ENCODE measurements around the gene CCDC30.
"Not testable (repeated sequence)": the region's sequence is repeated elsewhere in the genome, so short reads cannot be mapped to it uniquely, and the experiment has no call there.

The CCDC30 gene

GRCh38 chr1:42660907-42661500, 197.9 kb downstream of the CCDC30 start:
- DNase-seq = no peak

DNA sequence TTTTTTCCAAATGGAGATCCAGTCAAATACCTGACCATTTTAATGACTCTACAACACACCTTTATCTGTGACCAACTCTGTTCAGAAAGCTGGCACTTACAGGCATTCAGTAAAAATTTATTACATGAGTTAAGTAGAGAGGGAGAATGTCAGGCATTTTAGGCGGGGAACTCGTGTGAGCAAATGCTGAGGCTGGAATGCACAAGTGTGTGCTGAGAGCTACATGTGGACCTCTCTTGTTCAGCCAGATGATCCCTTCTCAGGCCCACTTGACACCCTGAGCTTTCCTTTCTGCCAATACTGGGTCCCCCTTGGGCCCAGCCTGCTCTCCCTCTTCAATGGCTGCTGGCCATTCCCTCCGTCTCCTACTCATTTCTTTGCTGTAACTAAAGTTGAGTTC, 206.8 kb downstream of the CCDC30 start:
- DNase-seq = no peak

DNA sequence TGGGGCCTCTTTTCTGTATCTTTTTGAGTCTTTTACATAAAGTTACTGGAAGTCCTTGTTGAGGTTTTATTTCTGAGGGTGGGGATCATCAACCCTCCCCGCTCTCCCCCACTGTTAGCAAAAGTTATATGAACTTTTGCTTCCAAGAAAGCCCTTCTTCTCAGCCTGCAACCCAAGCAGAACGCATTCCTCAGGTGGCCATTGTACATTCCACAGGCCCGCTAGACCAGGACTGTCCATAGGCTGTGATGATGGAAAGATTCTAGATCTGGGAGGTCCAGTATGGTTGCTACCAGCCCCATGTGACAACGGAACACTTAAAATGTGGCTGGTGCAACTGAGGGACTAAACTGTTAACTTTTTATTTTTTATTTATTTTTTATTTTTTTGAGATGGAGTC, 207.3 kb downstream of the CCDC30 start:
- DNase-seq = no peak

DNA sequence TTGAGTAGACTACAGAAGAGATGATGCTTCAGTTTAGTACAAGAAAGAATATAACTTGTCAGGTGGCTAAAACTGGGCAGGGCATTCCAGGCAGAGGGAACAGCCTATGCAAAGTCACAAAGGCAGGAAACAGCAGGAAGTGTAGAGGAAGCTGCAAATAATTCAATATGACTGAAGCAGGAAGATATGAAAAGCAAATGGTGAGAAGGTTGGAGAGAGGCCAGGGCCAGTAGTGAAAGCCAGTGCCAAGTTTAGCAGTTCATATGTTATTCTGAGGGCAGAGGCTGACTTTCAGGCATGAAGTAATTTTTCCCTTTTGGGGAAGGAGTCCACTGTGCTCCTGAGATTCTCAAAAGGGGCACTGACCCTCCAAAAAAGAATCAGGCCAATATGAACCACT, 211.1 kb downstream of the CCDC30 start:
- DNase-seq = no peak

GRCh38 chr1:42674682-42675081, 211.6 kb downstream of the CCDC30 start:
- no peak for DNase-seq

- DNase-seq = no peak
These were observed 212.4 kb downstream of the CCDC30 start for GRCh38 chr1:42675467-42675866.

DNA sequence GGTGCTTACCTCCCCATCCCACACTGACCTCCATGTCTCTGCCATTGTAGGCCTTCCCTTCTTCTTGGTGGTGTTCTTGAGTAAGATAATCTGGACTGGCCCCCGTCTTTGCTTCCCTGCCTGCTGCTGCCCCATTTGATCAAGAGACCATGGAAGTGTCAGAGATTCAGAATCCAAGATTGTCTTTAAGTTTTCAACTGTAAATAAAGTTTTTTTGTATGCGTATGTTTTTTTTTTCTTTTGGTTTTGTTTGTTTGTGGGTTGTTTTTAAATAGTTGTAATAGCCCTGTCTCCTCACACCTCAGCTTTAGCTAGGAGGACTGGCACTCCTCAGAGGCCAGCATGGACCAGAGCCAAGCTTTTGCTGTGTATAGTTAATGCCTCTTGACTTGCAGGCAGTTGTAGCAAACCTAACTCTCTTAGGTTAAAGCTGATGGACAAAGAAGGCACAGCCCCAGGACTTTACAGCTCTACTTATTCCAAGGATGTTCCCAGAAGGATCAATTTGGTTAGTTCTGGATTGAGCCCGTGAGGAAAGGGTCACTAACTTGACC, 213.5 kb downstream of the CCDC30 start:
- no peak for DNase-seq

DNA sequence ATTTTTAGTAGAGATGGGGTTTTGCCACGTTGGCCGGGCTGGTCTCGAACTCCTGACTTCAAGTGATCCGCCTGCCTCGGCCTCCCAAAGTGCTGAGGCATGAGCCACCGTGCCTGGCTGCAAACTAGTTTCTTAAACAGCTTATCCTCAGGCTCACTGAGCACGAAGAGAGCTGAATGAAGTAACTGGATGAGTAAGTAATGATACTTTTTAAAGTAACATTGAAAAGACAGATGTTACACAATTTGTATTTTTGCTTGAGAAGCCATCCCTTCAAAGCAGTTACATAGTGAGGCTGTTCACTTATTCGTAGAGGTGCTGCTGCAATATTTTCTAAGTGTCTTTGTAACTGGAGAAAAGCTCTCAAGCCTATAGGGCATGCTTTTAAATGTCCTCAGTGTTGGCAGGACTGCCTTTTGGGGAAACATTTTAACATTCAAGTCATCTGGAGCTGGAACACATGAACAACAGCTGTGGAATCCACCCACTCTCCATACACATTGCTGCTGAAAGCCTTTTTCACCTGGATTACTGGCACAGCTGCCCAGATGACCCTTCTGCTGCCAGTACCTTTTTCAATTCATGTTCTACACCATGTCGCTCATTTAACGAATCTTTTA, 216.4 kb downstream of the CCDC30 start:
- DNase-seq = no peak

GRCh38 chr1:42680055-42680454, 217.0 kb downstream of the CCDC30 start:
- DNase-seq = no peak

DNA sequence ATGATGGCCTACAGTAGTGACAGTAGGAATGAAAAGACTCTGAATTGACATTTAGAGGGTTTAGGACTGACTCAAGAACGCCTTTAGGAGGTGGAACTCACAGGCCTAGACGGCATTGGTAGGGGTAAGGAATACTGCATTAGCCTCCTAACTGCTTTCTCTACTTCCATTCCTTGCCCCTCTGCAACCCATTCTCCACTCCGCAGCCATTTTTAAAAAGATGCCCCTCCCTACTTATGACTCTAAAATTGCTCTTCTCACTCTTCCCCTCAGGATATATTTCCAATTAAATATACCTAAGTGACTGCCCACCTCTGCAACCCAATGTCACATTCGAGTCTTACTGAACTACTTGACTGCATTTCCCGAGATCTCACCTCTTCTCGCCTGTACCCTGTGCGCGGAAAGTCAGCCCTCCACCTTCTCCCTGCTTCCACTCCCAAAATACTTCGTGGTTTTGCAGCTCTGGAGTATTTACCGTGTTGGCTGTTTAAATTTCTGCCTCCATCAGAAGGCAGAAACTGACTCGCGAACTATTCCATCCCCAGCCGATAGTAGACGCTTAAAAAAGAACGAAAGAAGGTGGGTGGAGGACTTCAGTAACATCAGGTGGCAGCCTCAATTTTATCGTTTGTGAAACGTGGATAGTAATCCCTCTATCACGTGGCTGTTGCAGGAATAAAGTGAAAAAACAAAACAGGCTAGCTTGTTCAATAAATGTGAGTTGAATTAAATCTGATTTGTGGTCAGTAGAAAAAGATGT, 218.0 kb downstream of the CCDC30 start:
- no peak for DNase-seq

DNA sequence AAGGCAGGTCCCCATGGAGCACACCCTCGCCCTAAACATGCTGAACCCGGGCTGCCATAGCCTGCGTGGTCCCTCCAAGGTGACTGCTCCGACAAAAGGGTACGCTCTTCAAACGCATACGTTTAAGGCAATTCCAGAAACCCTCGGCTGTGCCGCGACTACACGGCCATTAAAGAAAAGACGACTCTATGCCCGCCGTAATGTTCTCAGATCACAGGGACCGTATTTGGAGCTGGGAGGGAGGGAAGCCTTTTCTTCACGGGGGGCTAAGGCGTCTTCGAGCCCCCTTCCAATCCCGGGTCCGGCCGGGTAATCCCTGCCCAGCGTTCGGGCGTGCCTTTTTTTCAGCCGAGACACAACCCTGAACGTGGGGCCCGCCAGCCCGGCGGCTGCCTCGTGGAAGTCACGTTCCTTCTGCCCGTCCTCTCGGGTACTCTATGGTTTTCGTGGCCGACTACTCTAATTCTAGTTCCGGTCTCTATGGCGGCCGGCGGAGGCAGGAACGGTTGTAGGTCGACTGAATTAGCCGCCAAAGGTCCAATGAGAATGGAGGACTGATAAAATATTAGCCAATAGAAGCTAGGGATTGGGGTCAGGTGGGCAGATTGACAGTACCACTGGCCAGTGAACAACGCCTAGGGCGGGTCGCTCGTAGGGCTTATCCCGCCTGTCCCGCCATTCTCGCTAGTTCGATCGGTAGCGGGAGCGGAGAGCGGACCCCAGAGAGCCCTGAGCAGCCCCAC, 218.8 kb downstream of the CCDC30 start, which contains the start of gene YBX1:
TSS of gene YBX1 (plus strand) at position 678 of the 743 bp plus-strand sequence. CDS start 148 bp downstream, outside the sequence.
- DNase-seq = peak; percentile 93

DNA sequence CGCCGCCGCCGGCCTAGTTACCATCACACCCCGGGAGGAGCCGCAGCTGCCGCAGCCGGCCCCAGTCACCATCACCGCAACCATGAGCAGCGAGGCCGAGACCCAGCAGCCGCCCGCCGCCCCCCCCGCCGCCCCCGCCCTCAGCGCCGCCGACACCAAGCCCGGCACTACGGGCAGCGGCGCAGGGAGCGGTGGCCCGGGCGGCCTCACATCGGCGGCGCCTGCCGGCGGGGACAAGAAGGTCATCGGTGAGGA, 219.3 kb downstream of the CCDC30 start:
- not testable (repeated sequence) for DNase-seq

DNA sequence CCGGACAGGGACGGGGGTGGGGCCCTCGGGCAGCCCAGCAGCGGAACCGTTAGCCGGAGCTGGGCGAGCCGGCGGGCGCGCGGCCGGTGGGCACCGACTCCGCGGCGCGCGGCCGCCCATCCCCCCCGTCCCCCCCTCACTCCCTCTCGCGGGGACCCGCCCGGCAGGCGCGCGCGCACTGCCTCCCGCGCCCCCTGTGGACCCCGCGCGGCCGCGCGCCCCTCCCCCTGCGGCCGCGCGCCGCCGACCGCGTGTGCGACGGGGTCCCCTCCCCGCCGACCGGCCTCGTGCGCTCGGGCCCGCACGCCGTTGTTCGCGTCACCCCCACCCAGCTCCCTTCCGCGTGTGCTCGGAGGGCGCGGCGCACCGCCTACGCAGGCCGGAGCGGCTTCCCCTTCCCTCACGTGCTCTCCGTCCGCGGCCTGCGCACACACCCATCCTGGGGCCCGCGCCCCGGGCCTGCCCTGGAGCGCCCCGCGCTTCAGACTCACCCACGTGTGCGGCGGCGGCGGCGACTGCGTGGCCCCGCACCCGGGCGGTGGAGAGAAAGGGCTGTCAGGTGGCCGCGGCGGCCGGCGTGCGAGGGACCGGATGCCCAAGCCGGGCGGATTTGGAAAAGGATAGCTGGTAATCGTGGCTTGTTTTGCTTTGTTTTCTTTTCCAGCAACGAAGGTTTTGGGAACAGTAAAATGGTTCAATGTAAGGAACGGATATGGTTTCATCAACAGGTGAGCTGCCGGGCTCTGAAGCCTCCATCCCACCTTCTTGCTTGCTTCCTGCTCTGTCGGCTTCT, 219.8 kb downstream of the CCDC30 start:
- DNase-seq = peak; percentile 55

GRCh38 chr1:42684139-42684538, 221.1 kb downstream of the CCDC30 start:
- DNase-seq = peak; percentile 9

DNA sequence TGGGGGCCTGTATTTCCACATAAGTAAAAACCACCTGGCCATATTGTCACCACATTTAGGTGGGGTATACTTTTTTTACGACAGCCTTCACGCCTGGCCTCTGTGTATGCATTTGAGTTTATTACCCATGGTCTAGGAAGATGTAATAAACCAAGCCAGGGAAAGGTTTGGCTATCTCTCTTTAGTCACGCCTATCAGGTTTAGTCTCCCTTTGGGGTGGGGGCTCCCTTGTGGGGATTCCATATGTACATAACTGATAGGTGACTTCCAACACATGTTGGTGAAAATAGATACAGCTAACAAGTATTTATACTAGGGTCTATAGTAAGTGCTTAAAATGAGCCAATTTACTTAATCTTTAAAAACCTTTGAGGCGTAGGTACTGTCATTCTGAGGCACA, 223.3 kb downstream of the CCDC30 start:
- DNase-seq = no peak

DNA sequence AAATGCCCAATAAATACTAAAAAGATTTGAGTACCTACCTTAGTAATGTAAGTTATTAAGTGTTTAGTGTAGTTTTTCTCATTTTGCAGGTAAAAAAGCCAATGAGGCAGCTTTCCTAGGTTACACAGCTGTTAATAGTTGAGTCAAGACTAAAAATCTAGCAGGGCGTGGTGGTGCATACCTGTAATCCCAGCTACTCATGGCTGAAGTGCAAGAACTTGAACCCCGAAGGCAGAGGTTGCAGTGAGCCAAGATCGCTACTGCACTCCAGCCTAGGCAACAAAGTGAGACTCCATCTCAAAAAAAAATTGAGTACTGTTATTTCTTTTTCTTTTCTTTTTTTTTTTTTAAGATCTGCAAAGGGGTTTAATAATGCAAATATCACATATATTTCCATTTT, 226.8 kb downstream of the CCDC30 start:
- no peak for DNase-seq

GRCh38 chr1:42690477-42691156, 227.5 kb downstream of the CCDC30 start:
- no peak for DNase-seq

GRCh38 chr1:42691157-42691498, 228.0 kb downstream of the CCDC30 start:
- DNase-seq = no peak

- no peak for DNase-seq
These were observed 229.4 kb downstream of the CCDC30 start for GRCh38 chr1:42692461-42692860.

- DNase-seq = no peak
These were observed 229.8 kb downstream of the CCDC30 start for GRCh38 chr1:42692911-42693310.

- DNase-seq = no peak
These were observed 235.2 kb downstream of the CCDC30 start for GRCh38 chr1:42698081-42698813.

Data from activated CD4-positive, alpha-beta T cell treated with anti-CD3 and anti-CD28 coated beads, Interleukin-2, amount 50 U/mL, for 1 hour (primary cell).